Measurements from ENCODE around the gene ZNF429.

DNA sequence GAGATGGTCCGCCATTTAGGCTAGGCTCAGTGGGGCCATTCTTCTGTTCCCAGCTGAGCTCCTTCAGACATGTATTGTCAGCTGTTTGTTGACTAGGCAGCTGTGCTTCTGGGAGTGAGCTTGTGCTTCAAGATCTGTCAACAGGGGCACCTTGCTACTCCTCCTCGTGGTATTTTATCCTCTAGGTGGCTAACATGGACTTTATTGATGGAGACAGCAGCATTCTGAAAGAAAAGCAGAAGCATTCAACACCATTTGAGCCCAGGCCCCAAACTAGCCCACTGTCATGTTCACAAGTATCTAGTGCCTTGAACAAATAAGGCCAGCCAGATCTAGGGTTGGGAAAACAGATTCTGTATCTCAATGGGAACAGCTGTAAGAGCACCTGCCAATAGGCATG is 65.9 kb downstream of the ZNF429 start:
- TF ChIP-seq, protein P1, sequence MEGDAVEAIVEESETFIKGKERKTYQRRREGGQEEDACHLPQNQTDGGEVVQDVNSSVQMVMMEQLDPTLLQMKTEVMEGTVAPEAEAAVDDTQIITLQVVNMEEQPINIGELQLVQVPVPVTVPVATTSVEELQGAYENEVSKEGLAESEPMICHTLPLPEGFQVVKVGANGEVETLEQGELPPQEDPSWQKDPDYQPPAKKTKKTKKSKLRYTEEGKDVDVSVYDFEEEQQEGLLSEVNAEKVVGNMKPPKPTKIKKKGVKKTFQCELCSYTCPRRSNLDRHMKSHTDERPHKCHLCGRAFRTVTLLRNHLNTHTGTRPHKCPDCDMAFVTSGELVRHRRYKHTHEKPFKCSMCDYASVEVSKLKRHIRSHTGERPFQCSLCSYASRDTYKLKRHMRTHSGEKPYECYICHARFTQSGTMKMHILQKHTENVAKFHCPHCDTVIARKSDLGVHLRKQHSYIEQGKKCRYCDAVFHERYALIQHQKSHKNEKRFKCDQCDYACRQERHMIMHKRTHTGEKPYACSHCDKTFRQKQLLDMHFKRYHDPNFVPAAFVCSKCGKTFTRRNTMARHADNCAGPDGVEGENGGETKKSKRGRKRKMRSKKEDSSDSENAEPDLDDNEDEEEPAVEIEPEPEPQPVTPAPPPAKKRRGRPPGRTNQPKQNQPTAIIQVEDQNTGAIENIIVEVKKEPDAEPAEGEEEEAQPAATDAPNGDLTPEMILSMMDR (IDR thresholded peaks at IDR 0.05; ENCODE audit: insufficient read depth, low read length) = no peak
- TF ChIP-seq POLR2AphosphoS5 (IDR thresholded peaks at IDR 0.05; ENCODE audit: low read depth) (no peak), SPI1 (IDR thresholded peaks at IDR 0.05; ENCODE audit: borderline replicate concordance, low read depth) (no peak)
- TF ChIP-seq, protein P2, sequence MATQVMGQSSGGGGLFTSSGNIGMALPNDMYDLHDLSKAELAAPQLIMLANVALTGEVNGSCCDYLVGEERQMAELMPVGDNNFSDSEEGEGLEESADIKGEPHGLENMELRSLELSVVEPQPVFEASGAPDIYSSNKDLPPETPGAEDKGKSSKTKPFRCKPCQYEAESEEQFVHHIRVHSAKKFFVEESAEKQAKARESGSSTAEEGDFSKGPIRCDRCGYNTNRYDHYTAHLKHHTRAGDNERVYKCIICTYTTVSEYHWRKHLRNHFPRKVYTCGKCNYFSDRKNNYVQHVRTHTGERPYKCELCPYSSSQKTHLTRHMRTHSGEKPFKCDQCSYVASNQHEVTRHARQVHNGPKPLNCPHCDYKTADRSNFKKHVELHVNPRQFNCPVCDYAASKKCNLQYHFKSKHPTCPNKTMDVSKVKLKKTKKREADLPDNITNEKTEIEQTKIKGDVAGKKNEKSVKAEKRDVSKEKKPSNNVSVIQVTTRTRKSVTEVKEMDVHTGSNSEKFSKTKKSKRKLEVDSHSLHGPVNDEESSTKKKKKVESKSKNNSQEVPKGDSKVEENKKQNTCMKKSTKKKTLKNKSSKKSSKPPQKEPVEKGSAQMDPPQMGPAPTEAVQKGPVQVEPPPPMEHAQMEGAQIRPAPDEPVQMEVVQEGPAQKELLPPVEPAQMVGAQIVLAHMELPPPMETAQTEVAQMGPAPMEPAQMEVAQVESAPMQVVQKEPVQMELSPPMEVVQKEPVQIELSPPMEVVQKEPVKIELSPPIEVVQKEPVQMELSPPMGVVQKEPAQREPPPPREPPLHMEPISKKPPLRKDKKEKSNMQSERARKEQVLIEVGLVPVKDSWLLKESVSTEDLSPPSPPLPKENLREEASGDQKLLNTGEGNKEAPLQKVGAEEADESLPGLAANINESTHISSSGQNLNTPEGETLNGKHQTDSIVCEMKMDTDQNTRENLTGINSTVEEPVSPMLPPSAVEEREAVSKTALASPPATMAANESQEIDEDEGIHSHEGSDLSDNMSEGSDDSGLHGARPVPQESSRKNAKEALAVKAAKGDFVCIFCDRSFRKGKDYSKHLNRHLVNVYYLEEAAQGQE (IDR thresholded peaks at IDR 0.05; ENCODE audit: insufficient replicate concordance, low read depth) = no peak
